ENCODE measurements around the gene INO80B. TPM values are rescaled to one million over a fixed set of nuclear protein-coding genes. Genes with fewer than 3 reads are reported as not detected.
"Not testable (repeated sequence)": the region's sequence is repeated elsewhere in the genome, so short reads cannot be mapped to it uniquely, and the experiment has no call there.

INO80B gene
- total and polyA plus RNA-seq, 8 donors: 4.7 to 52.2 (median 32.2) TPM; not detected in 1

DNA sequence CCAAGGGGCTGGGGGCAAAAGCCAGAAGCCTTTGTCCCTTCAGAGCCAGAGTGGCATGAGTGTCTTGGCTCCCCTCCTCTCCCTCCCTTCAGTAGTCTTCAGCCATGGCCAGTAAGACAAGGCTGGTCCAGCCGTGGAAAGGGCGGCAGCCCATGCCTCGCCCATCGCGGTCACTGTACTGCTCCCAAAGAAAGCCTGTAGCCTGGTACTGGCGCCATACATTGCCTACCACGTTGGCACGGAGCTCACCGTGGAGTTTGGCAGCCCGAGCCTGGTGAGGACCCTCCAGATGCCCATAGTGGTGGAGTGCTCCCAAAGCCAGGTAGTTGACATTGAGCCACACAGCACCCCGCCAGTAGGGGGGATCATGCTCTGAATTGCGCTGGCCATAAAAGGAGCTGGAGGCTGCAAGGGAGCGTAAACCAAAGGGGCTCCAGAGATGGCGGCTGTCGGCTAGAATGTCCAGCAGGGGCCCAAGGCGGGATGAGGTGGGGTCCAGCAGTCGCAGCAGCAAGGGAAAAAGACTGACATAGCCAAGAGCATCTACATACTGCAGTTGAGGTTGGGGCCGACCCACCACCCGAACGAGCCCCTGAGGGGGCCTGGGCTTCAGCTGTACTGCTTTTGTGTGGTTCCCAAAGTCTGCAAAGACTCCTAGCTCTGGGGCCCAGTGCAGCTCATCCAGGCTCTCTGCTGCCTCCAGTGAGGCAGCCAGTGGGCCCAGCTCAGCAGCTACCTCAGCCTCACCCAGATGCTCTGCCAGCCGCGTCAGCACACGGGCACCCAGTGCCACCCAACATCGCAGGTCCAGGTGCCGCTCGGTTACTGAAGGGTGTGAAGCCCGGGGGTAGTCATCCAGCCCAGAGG is 6.5 kb downstream of the INO80B start:
- intact Hi-C loops (cut with DNase I; ENCODE audit: low total_unique reads): no loop called here
- H3K36me3 ChIP-seq: peaks cover 5 to 25% (median 25%) of the 10 kb centered on the region in 4 donors
- no peak overlapping the region for H3K27ac ChIP-seq
- 86 to 92% (median 89%) methylated on average over 14 to 27 of the region's 27 CpGs for WGBS, 5 donors
- DNase-seq: no peak
- no peaks in the 10 kb centered on the region for H3K27me3 ChIP-seq
- TF ChIP-seq POLR2AphosphoS5 (IDR thresholded peaks at IDR 0.05) (peak in 1 of 3 donors; percentile 4), POLR2A (IDR thresholded peaks at IDR 0.05) (no peak)
- TF ChIP-seq, protein P1, sequence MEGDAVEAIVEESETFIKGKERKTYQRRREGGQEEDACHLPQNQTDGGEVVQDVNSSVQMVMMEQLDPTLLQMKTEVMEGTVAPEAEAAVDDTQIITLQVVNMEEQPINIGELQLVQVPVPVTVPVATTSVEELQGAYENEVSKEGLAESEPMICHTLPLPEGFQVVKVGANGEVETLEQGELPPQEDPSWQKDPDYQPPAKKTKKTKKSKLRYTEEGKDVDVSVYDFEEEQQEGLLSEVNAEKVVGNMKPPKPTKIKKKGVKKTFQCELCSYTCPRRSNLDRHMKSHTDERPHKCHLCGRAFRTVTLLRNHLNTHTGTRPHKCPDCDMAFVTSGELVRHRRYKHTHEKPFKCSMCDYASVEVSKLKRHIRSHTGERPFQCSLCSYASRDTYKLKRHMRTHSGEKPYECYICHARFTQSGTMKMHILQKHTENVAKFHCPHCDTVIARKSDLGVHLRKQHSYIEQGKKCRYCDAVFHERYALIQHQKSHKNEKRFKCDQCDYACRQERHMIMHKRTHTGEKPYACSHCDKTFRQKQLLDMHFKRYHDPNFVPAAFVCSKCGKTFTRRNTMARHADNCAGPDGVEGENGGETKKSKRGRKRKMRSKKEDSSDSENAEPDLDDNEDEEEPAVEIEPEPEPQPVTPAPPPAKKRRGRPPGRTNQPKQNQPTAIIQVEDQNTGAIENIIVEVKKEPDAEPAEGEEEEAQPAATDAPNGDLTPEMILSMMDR (IDR thresholded peaks at IDR 0.05): no peak
- no peaks in the 10 kb centered on the region for H3K9me3 ChIP-seq
- H3K4me1 ChIP-seq: peaks cover 28 to 62% (median 51%) of the 10 kb centered on the region in 4 donors
- no peak overlapping the region for H3K4me3 ChIP-seq

DNA sequence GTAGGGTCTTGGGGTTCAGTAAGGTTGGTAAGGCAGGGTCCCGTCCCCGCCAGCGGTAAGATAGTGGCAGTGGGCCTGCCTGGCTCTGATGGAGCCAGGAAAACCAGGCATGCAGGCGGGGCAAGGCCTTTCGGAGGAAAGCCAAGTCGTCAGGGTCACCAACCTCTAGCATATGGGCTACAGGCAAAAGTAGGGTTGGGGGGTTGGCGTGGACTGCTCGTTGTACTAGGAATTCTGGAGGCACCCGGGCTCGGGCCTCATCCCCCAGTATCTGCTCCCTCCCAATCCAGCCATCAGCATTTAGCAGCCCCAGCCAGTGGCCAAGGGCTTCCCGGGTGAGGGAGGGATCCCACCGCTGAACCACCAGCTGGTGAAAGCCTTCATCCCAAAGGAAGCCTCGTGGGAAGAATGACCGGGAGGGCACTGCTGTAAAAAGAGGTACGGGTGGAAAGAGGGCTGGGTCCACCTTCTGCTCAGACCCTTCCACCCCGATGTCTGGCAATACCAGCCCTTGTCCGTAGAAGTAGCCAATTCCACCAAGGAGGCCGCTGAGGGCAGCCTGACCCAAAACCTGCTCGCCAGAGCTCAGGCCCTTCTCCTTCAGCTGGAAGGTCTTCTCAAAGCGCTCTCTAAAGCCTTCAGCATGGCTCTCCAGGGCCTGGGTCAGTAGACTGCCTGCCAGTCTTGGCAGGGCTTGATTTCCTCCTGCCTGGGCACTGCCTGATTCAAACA is 7.3 kb downstream of the INO80B start:
- WGBS, 5 donors: 87 to 92% (median 88%) methylated on average over 11 to 20 of the region's 20 CpGs
- Histone ChIP-seq H3K4me1 (peaks cover 20 to 57% (median 43%) of the 10 kb centered on the region in 4 donors), H3K9me3 (no peaks in the 10 kb centered on the region), H3K27me3 (no peaks in the 10 kb centered on the region), H3K36me3 (peaks cover 5 to 25% (median 25%) of the 10 kb centered on the region in 4 donors), H3K4me3 (no peak overlapping the region), H3K27ac (peak overlapping the region in 2 of 5 donors; percentile 32 to 43)
- no peak for DNase-seq
- intact Hi-C loops (cut with DNase I; ENCODE audit: low total_unique reads): no loop called here
- TF ChIP-seq POLR2A (IDR thresholded peaks at IDR 0.05) (no peak), EP300 (IDR thresholded peaks at IDR 0.05) (no peak), POLR2AphosphoS5 (IDR thresholded peaks at IDR 0.05) (no peak)
- TF ChIP-seq, protein P1 (IDR thresholded peaks at IDR 0.05): no peak

DNA sequence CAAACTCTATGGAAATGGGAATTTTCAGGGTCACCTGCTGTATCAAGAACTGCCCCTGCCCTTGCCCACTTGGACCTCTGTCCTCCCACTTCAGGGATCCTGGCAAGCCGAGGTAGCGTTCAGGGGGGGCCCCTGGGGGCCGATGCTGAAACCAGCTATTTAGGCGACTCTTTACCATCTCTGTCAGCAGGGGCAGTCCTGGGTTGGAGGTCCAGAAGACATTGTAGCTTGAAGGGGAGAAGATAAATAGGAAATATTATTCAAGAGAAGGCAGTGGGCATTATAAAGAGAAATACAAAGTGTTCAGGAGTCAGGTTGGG is 7.9 kb downstream of the INO80B start:
- 66 to 83% (median 69%) methylated on average over 4 of the region's 4 CpGs for WGBS, 5 donors
- TF ChIP-seq, protein P1 (IDR thresholded peaks at IDR 0.05): no peak
- no peak for TF ChIP-seq POLR2AphosphoS5 (IDR thresholded peaks at IDR 0.05)
- TF ChIP-seq POLR2A (IDR thresholded peaks at IDR 0.05): no peak
- TF ChIP-seq EP300 (IDR thresholded peaks at IDR 0.05): no peak
- no peaks in the 10 kb centered on the region for H3K27me3 ChIP-seq
- H3K27ac ChIP-seq: peak overlapping the region in 4 of 5 donors; percentile 32 to 43 (median 38)
- intact Hi-C loops (cut with DNase I; ENCODE audit: low total_unique reads): no loop called here
- no peaks in the 10 kb centered on the region for H3K9me3 ChIP-seq
- no peak overlapping the region for H3K4me3 ChIP-seq
- H3K36me3 ChIP-seq: peaks cover 5 to 25% (median 25%) of the 10 kb centered on the region in 4 donors
- DNase-seq: no peak
- peaks cover 19 to 52% (median 40%) of the 10 kb centered on the region in 4 donors for H3K4me1 ChIP-seq

DNA sequence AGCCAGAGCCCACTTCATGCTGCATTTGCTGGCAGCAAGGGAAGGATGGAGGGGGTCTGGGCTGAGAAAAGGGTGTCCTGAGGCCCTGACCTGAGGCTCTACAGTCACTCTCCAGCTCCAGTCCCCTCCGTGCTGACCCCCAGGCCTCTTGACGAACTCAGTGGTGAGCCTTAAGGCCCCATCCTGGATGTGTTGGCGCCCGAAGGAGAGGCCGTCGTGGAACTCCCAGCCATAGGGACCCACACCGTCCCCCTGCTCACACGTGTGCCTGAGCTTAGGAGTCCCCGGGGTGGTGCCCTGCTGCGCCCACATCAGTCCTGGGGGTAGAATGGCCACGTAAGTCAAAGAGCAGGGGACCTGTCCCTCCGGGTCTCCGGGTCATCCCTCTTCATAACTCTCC is 9.5 kb downstream of the INO80B start:
- H3K36me3 ChIP-seq: peaks cover 5 to 25% (median 25%) of the 10 kb centered on the region in 4 donors
- no peak for DNase-seq
- no peak for TF ChIP-seq POLR2AphosphoS5 (IDR thresholded peaks at IDR 0.05)
- TF ChIP-seq, protein P1 (IDR thresholded peaks at IDR 0.05): no peak
- no peak for TF ChIP-seq EP300 (IDR thresholded peaks at IDR 0.05)
- TF ChIP-seq POLR2A (IDR thresholded peaks at IDR 0.05): no peak
- H3K4me3 ChIP-seq: peak overlapping the region; percentile 88 to 96 (median 89)
- intact Hi-C loops (cut with DNase I; ENCODE audit: low total_unique reads): no loop called here
- peaks cover 11 to 43% (median 31%) of the 10 kb centered on the region in 4 donors for H3K4me1 ChIP-seq
- H3K27me3 ChIP-seq: no peaks in the 10 kb centered on the region
- no peaks in the 10 kb centered on the region for H3K9me3 ChIP-seq
- 0 to 8% (median 4%) methylated on average over 8 to 13 of the region's 13 CpGs for WGBS, 5 donors
- H3K27ac ChIP-seq: peak overlapping the region; percentile 89 to 94 (median 92)

DNA sequence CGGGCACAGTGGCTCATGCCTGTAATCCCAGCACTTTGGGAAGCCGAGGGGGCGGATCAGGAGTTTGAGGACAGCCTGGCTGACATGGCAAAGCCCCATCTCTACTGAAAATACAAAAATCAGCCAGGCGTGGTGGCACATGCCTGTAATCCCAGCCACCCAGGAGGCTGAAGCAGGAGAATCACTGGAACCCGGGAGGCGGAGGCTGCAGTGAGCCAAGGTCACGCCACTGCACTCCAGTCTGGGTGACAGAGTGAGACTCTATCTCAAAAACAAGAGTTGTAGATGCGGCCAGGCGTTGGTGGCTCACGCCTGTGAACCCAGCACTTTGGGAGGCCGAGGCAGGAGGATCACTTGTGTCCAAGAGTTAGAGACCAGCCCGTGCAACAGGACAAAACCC is 15.9 kb downstream of the INO80B start:
- H3K27ac ChIP-seq; H3K27me3 ChIP-seq; H3K9me3 ChIP-seq; DNase-seq; intact Hi-C loops (cut with DNase I; ENCODE audit: low total_unique reads); H3K4me3 ChIP-seq: not testable (repeated sequence)
- Histone ChIP-seq H3K36me3 (peaks cover 14 to 18% (median 17%) of the 10 kb centered on the region in 4 donors), H3K4me1 (peaks cover 14 to 35% (median 33%) of the 10 kb centered on the region in 4 donors)
- WGBS, 5 donors: 91 to 95% (median 94%) methylated on average over 12 of the region's 12 CpGs
